IMR-90 (cell line): ENCODE data around the gene FAM234B. TPM values are rescaled to one million over a fixed set of nuclear protein-coding genes. Genes with fewer than 3 reads are reported as not detected.
A peak's percentile ranks its signal among the peaks of the same experiment; 100 is the strongest.

Source experiments
- ATAC-seq: fragments of 200-7000 bp; cut with Tn5 transposase; 2 replicates; pipeline ENCODE4 v1.9.1; 2020; ENCODE audit warnings: low read depth, mild to moderate bottlenecking, moderate library complexity
- BruUV-seq: library from RNA; stranded (reverse); fragments of 400-500 nt; replicated peaks from 2 replicates; lab custom pipeline; 2021; lab: Mats Ljungman, UMichigan
- CTCF ChIA-PET: fragments of 300-600 bp; formaldehyde crosslinking; extraction: SDS; loops from one replicate; lab custom pipeline; 2021; ENCODE audit warnings: antibody characterized with exemption; lab: Yijun Ruan, JAX
- POLR2A ChIA-PET: fragments of 300-600 bp; sonication (Branson Sonifier 250); formaldehyde crosslinking; loops from one replicate; lab custom pipeline; 2022; ENCODE audit warnings: antibody characterized with exemption; ENCODE audit not compliant: unreplicated experiment; lab: Charles Lee
- DNase-seq: peaks from one replicate; pipeline ENCODE4 v3.0.0; 2013
- H2AFZ ChIP-seq: replicated peaks from 2 replicates; pipeline ENCODE3; 2013; ENCODE audit warnings: low read length, mild to moderate bottlenecking; ENCODE audit not compliant: poor library complexity
- H2AK5ac ChIP-seq: 2 replicates; pipeline ENCODE4 v1.6.1; 2013; ENCODE audit warnings: low read depth, low read length, inconsistent platforms
- H2AK9ac ChIP-seq: replicated peaks from 2 replicates; pipeline ENCODE3; 2013; ENCODE audit warnings: mild to moderate bottlenecking, low read depth, low read length, moderate library complexity; ENCODE audit not compliant: poor library complexity
- H2BK120ac ChIP-seq: 2 replicates; pipeline ENCODE4 v1.6.1; 2013; ENCODE audit warnings: low read depth, low read length, inconsistent platforms
- H2BK15ac ChIP-seq: 3 replicates; pipeline ENCODE4 v1.6.1; 2013; ENCODE audit warnings: low read depth, low read length, inconsistent platforms
- H2BK20ac ChIP-seq: 2 replicates; pipeline ENCODE4 v1.6.1; 2013; ENCODE audit warnings: low read depth, mild to moderate bottlenecking, inconsistent platforms, low read length, moderate library complexity
- H2BK5ac ChIP-seq: 2 replicates; pipeline ENCODE4 v1.6.1; 2013; ENCODE audit warnings: mild to moderate bottlenecking, low read depth, low read length, inconsistent platforms; ENCODE audit not compliant: poor library complexity, severe bottlenecking
- H3K14ac ChIP-seq: replicated peaks from 2 replicates; pipeline ENCODE4 v1.6.1; 2013; ENCODE audit warnings: low read depth, low read length, inconsistent platforms
- H3K18ac ChIP-seq: 2 replicates; pipeline ENCODE4 v1.6.1; 2013; ENCODE audit warnings: low read depth, low read length, control low read depth
- H3K23ac ChIP-seq: 2 replicates; pipeline ENCODE4 v1.6.1; 2013; ENCODE audit warnings: low read depth, low read length, inconsistent platforms
- H3K27ac ChIP-seq: 2 replicates; pipeline ENCODE4 v1.5.1; 2013; ENCODE audit warnings: mild to moderate bottlenecking, control low read depth, low read length; ENCODE audit not compliant: insufficient read depth
- H3K27me3 ChIP-seq: 2 replicates; pipeline ENCODE4 v1.6.1; 2013; ENCODE audit warnings: low read length; ENCODE audit not compliant: control insufficient read depth, insufficient read depth
- H3K36me3 ChIP-seq: 2 replicates; pipeline ENCODE4 v1.6.1; 2013; ENCODE audit warnings: low read length, mixed read lengths; ENCODE audit not compliant: control insufficient read depth, insufficient read depth
- H3K4ac ChIP-seq: 2 replicates; pipeline ENCODE4 v1.6.1; 2013; ENCODE audit warnings: low read depth, low read length, inconsistent platforms
- H3K4me1 ChIP-seq: 2 replicates; pipeline ENCODE4 v1.6.1; 2013; ENCODE audit warnings: low read length, mixed read lengths; ENCODE audit not compliant: control insufficient read depth, insufficient read depth
- H3K4me2 ChIP-seq: 2 replicates; pipeline ENCODE4 v1.6.1; 2013; ENCODE audit warnings: low read depth, mild to moderate bottlenecking, control low read depth, low read length, moderate library complexity
- H3K4me3 ChIP-seq: 2 replicates; pipeline ENCODE4 v1.5.1; 2013; ENCODE audit warnings: low read depth, mild to moderate bottlenecking, control low read depth, low read length, moderate library complexity; ENCODE audit not compliant: insufficient read depth
- H3K56ac ChIP-seq: 2 replicates; pipeline ENCODE4 v1.6.1; 2013; ENCODE audit warnings: low read length, inconsistent platforms; ENCODE audit not compliant: insufficient read depth; ENCODE audit errors: extremely low read depth
- H3K79me1 ChIP-seq, 2 experiments: 2 replicates each; pipeline ENCODE4 v1.6.1; 2013; ENCODE audit warnings: low read length in 2 of 2, inconsistent platforms in 1 of 2, low read depth in 1 of 2
- H3K9ac ChIP-seq: 2 replicates; pipeline ENCODE4 v1.6.1; 2013; ENCODE audit warnings: low read depth, low read length, control low read depth
- H3K9me1 ChIP-seq: 2 replicates; pipeline ENCODE4 v1.6.1; 2013; ENCODE audit warnings: low read length, inconsistent platforms; ENCODE audit not compliant: insufficient read depth
- H3K9me3 ChIP-seq: 2 replicates; pipeline ENCODE4 v1.6.1; 2013; ENCODE audit warnings: low read length; ENCODE audit not compliant: control insufficient read depth, insufficient read depth
- H4K20me1 ChIP-seq: 2 replicates; pipeline ENCODE4 v1.6.1; 2013; ENCODE audit warnings: low read length, inconsistent platforms; ENCODE audit not compliant: insufficient read depth
- H4K5ac ChIP-seq: 2 replicates; pipeline ENCODE4 v1.6.1; 2013; ENCODE audit warnings: mild to moderate bottlenecking, low read depth, low read length, control low read depth
- H4K8ac ChIP-seq, 2 experiments: 2 replicates each; pipeline ENCODE4 v1.6.1; 2013; ENCODE audit warnings: low read depth in 2 of 2, low read length in 2 of 2, control low read depth in 1 of 2, inconsistent platforms in 1 of 2
- H4K91ac ChIP-seq: 2 replicates; pipeline ENCODE4 v1.6.1; 2013; ENCODE audit warnings: low read depth, low read length, inconsistent platforms; ENCODE audit not compliant: insufficient read depth
- BHLHE40 ChIP-seq: fragments of 150-350 bp; IDR thresholded peaks from 2 replicates; pipeline ENCODE4 v1.6.1; 2016; ENCODE audit warnings: mild to moderate bottlenecking, low read depth, low read length
- CEBPB ChIP-seq: IDR thresholded peaks from 2 replicates; pipeline ENCODE4 v1.6.1; 2012; ENCODE audit warnings: low read depth, low read length, improper control_type of control experiment
- CHD1 ChIP-seq: IDR thresholded peaks from 2 replicates; pipeline ENCODE4 v1.6.1; 2012; ENCODE audit warnings: low read depth, low read length, improper control_type of control experiment
- CTCF ChIP-seq: conservative IDR thresholded peaks from 2 replicates; pipeline ENCODE4 v1.5.1; 2012; ENCODE audit warnings: mild to moderate bottlenecking, low read depth, low read length, improper control_type of control experiment
- ELK1 ChIP-seq: fragments of 150-350 bp; IDR thresholded peaks from 2 replicates; pipeline ENCODE4 v1.6.1; 2016; ENCODE audit warnings: low read depth, mild to moderate bottlenecking, low read length, moderate library complexity, borderline replicate concordance
- FOS ChIP-seq: fragments of 150-350 bp; IDR thresholded peaks from 2 replicates; pipeline ENCODE4 v1.6.1; 2016; ENCODE audit warnings: low read depth, low read length
- MAFK ChIP-seq: IDR thresholded peaks from 2 replicates; pipeline ENCODE4 v1.6.1; 2012; ENCODE audit warnings: low read depth, low read length, improper control_type of control experiment
- MAZ ChIP-seq: IDR thresholded peaks from 2 replicates; pipeline ENCODE4 v1.6.1; 2012; ENCODE audit warnings: low read depth, mild to moderate bottlenecking, low read length, improper control_type of control experiment, moderate library complexity, borderline replicate concordance
- MXI1 ChIP-seq: IDR thresholded peaks from 2 replicates; pipeline ENCODE4 v1.6.1; 2012; ENCODE audit warnings: low read depth, mild to moderate bottlenecking, low read length, moderate library complexity, borderline replicate concordance
- NFE2L2 ChIP-seq: fragments of 150-350 bp; IDR thresholded peaks from 2 replicates; pipeline ENCODE4 v1.6.1; 2016; ENCODE audit warnings: low read depth, mild to moderate bottlenecking, low read length
- POLR2A ChIP-seq: IDR thresholded peaks from 2 replicates; pipeline ENCODE4 v1.6.1; 2012; ENCODE audit warnings: mild to moderate bottlenecking, low read depth, low read length
- RAD21 ChIP-seq: IDR thresholded peaks from 2 replicates; pipeline ENCODE4 v1.6.1; 2012; ENCODE audit warnings: low read length, improper control_type of control experiment
- RFX5 ChIP-seq: IDR thresholded peaks from 2 replicates; pipeline ENCODE4 v1.8.0; 2012; ENCODE audit warnings: low read depth, mild to moderate bottlenecking, low read length, moderate library complexity
- SMC3 ChIP-seq: fragments of 150-350 bp; IDR thresholded peaks from 2 replicates; pipeline ENCODE4 v1.6.1; 2016; ENCODE audit warnings: low read depth, mild to moderate bottlenecking, antibody characterized with exemption, low read length, moderate library complexity
- USF2 ChIP-seq: fragments of 150-350 bp; IDR thresholded peaks from 2 replicates; pipeline ENCODE4 v1.6.1; 2017; ENCODE audit warnings: mild to moderate bottlenecking, antibody characterized with exemption, low read length, low read depth
- WGBS, 2 experiments: methylation state at CpG; one replicate each; pipeline versions ENCODE4 v1.1.5 to v1.1.7; 2013; ENCODE audit warnings: missing lambda C conversion rate in 2 of 2; ENCODE audit not compliant: insufficient read length in 1 of 2; ENCODE audit errors: extremely low coverage in 2 of 2; 5-methylcytosine and 5-hydroxymethylcytosine counted together
- dilution Hi-C: fragments of 300-500 bp; cut with HindIII; formaldehyde crosslinking; loops from one replicate; pipeline ENCODE4 v1.14.3; 2018; ENCODE audit warnings: low sequenced_read_pairs; ENCODE audit not compliant: unreplicated experiment
- in situ Hi-C: fragments of 300-500 bp; cut with MboI; formaldehyde crosslinking; loops from 3 replicates; pipeline ENCODE4 v1.14.3; 2019; ENCODE audit warnings: low sequenced_read_pairs, inconsistent platforms, mixed read lengths
- intact Hi-C: fragments of 100-400 bp; cut with micrococcal nuclease; formaldehyde crosslinking; loops from 2 replicates; pipeline ENCODE4 v1.10.0; 2022
- polyA plus RNA-seq, 3 experiments: library from polyadenylated mRNA; depleted of rRNA; stranded (reverse); fragments of >200 nt; gene quantifications; 2 replicates each; pipeline ENCODE4 v1.2.3, GENCODE V29; 2012; ENCODE audit warnings: low replicate concordance in 1 of 3
- total RNA-seq: library from RNA; depleted of rRNA; stranded (reverse); fragments of >200 nt; gene quantifications from 2 replicates; pipeline ENCODE4 v1.2.3, GENCODE V29; 2012

FAM234B gene
- total and polyA plus RNA-seq, 2 of the 4 experiments (the other 2 are of a cell fraction): 3.6 to 8.6 TPM

- no peak overlapping the region for H3K4ac ChIP-seq
- in situ Hi-C loops (loop anchor here (25.0 kb wide), 1 partner anchor 499 kb away; no protein-coding TSS in a partner anchor), dilution Hi-C loops (no loop called here), intact Hi-C loops (no loop called here)
- H3K18ac ChIP-seq: no peak overlapping the region
- H2BK20ac ChIP-seq: no peak overlapping the region
- WGBS, 2 experiments: no CpG with 5 or more reads among the region's 4 CpGs
- ATAC-seq: peak; percentile 71
- TF ChIP-seq CEBPB: no peak
- TF ChIP-seq SMC3: no peak
- TF ChIP-seq MAZ: no peak
- no peak for TF ChIP-seq FOS
- no peak for TF ChIP-seq BHLHE40
- TF ChIP-seq CHD1: no peak
- TF ChIP-seq CTCF: no peak
- TF ChIP-seq NFE2L2: no peak
- no peak for TF ChIP-seq RFX5
- TF ChIP-seq ELK1: no peak
- TF ChIP-seq POLR2A: no peak
- TF ChIP-seq USF2: no peak
- no peak for TF ChIP-seq MXI1
- no peak for TF ChIP-seq RAD21
- TF ChIP-seq MAFK: no peak
- H3K9me1 ChIP-seq: 0 out of 2 replicates have a peak, but pooled peaks cover 2% of the 10 kb centered on the region
- H2AFZ ChIP-seq: no peak overlapping the region
- DNase-seq: peak; percentile 86
- no peak overlapping the region for H4K91ac ChIP-seq
- no peak overlapping the region for H2AK9ac ChIP-seq
- no peaks in the 10 kb centered on the region for H4K20me1 ChIP-seq
- H3K27me3 ChIP-seq: no peaks in the 10 kb centered on the region
- no peak overlapping the region for H2BK5ac ChIP-seq
- peaks cover 4% of the 10 kb centered on the region for H3K4me1 ChIP-seq
- H3K23ac ChIP-seq: no peak overlapping the region
- H3K4me3 ChIP-seq: no peak overlapping the region
- no peaks in the 10 kb centered on the region for H3K9me3 ChIP-seq
- POLR2A ChIA-PET: interaction anchor here (0.6 kb wide), 1 partner anchor 11 kb away, joined by 17 read pairs; no protein-coding TSS in a partner anchor
- H3K27ac ChIP-seq: no peak overlapping the region
- H3K9ac ChIP-seq: no peak overlapping the region
- H3K56ac ChIP-seq: no peak overlapping the region
- H3K14ac ChIP-seq: no peak overlapping the region
- no TSS peak for BruUV-seq
- no peak overlapping the region for H4K5ac ChIP-seq
- no peak overlapping the region for H3K4me2 ChIP-seq
- no peak overlapping the region for H2BK120ac ChIP-seq
- no peak overlapping the region for H4K8ac ChIP-seq
- no peaks in the 10 kb centered on the region for H3K79me1 ChIP-seq
- H2AK5ac ChIP-seq: no peak overlapping the region
- CTCF ChIA-PET: interaction anchor here (0.7 kb wide), 2 partner anchors 14 to 173 kb away, joined by 3 read pairs; no protein-coding TSS in a partner anchor
- H2BK15ac ChIP-seq: peak overlapping the region; percentile 21; the same call in 1 of the 3 replicates
- no peaks in the 10 kb centered on the region for H3K36me3 ChIP-seq
Observed at GRCh38 chr12:13038491-13039161, 5.6 kb upstream of the FAM234B start.
